MCF 10A (cell line): ENCODE data around the gene SLC39A6. TPM values are rescaled to one million over a fixed set of nuclear protein-coding genes. Genes with fewer than 3 reads are reported as not detected.

ENCODE experiments used
- Bru-seq: library from RNA; stranded (reverse); fragments of 400-500 nt; gene quantifications from one replicate; lab custom pipeline; 2021; lab: Mats Ljungman, UMichigan
- BruChase-seq, 2 experiments: library from RNA; stranded (reverse); fragments of 400-500 nt; gene quantifications; one replicate each; lab custom pipeline; 2021; lab: Mats Ljungman, UMichigan
- BruUV-seq: library from RNA; stranded (reverse); fragments of 400-500 nt; replicated peaks from 2 replicates; lab custom pipeline; 2021; lab: Mats Ljungman, UMichigan
- CTCF ChIA-PET: fragments of 300-600 bp; sonication (Branson Sonifier 250); formaldehyde crosslinking; extraction: SDS; loops from one replicate; lab custom pipeline; 2021; ENCODE audit warnings: antibody characterized with exemption, inconsistent platforms; lab: Yijun Ruan, JAX
- POLR2A ChIA-PET: fragments of 300-600, 350-650 bp; sonication (Branson Sonifier 250); formaldehyde crosslinking; extraction: SDS; loops from one replicate; lab custom pipeline; 2020; ENCODE audit warnings: antibody characterized with exemption, inconsistent platforms; lab: Yijun Ruan, JAX
- DNase-seq: peaks from one replicate; pipeline ENCODE4 v3.0.0-alpha.2; 2018; ENCODE audit not compliant: unreplicated experiment
- H3K27ac Mint-ChIP-seq: one replicate; pipeline ENCODE4 v1.8.0; 2022; ENCODE audit warnings: mild to moderate bottlenecking, low read depth, mixed read lengths; ENCODE audit not compliant: unreplicated experiment
- H3K27me3 Mint-ChIP-seq: one replicate; pipeline ENCODE4 v1.8.0; 2022; ENCODE audit warnings: mixed read lengths; ENCODE audit not compliant: insufficient read depth, unreplicated experiment
- H3K36me3 Mint-ChIP-seq: one replicate; pipeline ENCODE4 v1.8.0; 2022; ENCODE audit warnings: mild to moderate bottlenecking, moderate library complexity, mixed read lengths; ENCODE audit not compliant: insufficient read depth, unreplicated experiment
- H3K4me1 Mint-ChIP-seq: one replicate; pipeline ENCODE4 v1.8.0; 2022; ENCODE audit warnings: mixed read lengths; ENCODE audit not compliant: insufficient read depth, unreplicated experiment
- H3K4me3 Mint-ChIP-seq: one replicate; pipeline ENCODE4 v1.8.0; 2022; ENCODE audit warnings: mild to moderate bottlenecking, moderate library complexity, mixed read lengths; ENCODE audit not compliant: unreplicated experiment
- H3K9me3 Mint-ChIP-seq: one replicate; pipeline ENCODE4 v1.8.0; 2022; ENCODE audit warnings: mixed read lengths; ENCODE audit not compliant: unreplicated experiment
- CTCF ChIP-seq: fragments of 200-600 bp; IDR thresholded peaks from one replicate; pipeline ENCODE4 v1.8.0; 2022; ENCODE audit warnings: antibody characterized with exemption, mild to moderate bottlenecking; ENCODE audit not compliant: unreplicated experiment
- intact Hi-C: fragments of 100-400 bp; cut with micrococcal nuclease; formaldehyde crosslinking; loops from 2 replicates; pipeline ENCODE4 v1.14.1; 2022
- long read RNA-seq: library from polyadenylated mRNA; stranded (forward); transcript quantifications from one replicate; pipeline ENCODE4 v2.0.0, GENCODE V29; 2022
- total RNA-seq: library from RNA; stranded (reverse); gene quantifications from 2 replicates; pipeline ENCODE4 v1.2.3, GENCODE V29; 2022

Gene SLC39A6, protein sequence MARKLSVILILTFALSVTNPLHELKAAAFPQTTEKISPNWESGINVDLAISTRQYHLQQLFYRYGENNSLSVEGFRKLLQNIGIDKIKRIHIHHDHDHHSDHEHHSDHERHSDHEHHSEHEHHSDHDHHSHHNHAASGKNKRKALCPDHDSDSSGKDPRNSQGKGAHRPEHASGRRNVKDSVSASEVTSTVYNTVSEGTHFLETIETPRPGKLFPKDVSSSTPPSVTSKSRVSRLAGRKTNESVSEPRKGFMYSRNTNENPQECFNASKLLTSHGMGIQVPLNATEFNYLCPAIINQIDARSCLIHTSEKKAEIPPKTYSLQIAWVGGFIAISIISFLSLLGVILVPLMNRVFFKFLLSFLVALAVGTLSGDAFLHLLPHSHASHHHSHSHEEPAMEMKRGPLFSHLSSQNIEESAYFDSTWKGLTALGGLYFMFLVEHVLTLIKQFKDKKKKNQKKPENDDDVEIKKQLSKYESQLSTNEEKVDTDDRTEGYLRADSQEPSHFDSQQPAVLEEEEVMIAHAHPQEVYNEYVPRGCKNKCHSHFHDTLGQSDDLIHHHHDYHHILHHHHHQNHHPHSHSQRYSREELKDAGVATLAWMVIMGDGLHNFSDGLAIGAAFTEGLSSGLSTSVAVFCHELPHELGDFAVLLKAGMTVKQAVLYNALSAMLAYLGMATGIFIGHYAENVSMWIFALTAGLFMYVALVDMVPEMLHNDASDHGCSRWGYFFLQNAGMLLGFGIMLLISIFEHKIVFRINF
- total RNA-seq (49.7 and 53.5 TPM in 2 replicates), Bru-seq, nascent RNA (percentile 70 among the genes with signal in this experiment), BruChase-seq, experiment 1, labeled RNA remaining after a 6-hour chase (percentile 92 among the genes with signal in this experiment), BruChase-seq, experiment 2, labeled RNA remaining after a 2-hour chase (percentile 76 among the genes with signal in this experiment)
- long read RNA-seq, transcript SLC39A6-201 (10 exons, 3,543 nt) = major isoform, 164 of 214 reads
- long read RNA-seq, transcript SLC39A6-204 (10 exons, 3,003 nt) = minor isoform, 34 of 214 reads
- long read RNA-seq, partial matches to known transcripts = 8 of 214 reads
- long read RNA-seq, other reads (novel, unspliced or antisense) = 8 of 214 reads

DNA sequence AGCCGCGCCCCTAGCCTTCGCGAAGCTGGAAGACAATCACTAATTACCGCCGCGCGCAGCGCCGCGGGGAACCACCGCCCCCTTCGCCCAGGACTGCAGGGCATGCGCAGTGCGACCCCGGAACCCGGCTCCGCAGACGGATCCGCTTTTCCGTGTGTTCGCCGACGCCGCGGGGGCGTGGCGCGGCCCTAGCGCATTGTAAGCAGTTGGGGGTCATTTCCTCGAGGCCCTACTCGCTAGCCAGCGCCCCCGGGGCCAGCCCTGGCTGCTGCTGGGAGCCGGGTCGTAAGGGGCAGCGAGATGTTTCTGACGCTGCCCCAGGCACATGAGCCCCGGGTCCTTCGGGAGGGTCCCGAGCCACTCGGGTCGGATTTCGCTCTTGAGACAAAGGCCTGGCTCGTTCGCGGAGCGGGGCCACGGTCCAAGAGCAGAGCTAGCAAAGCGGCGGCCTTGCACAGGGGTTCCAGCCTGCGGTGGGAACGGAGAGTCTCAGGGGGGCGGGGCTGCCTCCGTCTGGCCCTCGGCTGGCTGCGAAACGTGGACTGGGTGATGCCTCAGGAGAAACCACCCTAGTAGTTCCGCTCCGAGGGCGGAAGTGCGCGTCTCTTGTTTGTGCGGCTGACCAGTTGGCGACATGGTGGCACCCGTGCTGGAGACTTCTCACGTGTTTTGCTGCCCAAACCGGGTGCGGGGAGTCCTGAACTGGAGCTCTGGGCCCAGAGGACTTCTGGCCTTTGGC, at the start of gene SLC39A6, which contains the start of gene ELP2:
SLC39A6 (minus strand) TSS at position 41 of the 739 bp plus-strand sequence. CDS start 2,333 bp downstream, outside the sequence.
ELP2 (plus strand) TSS at position 600 of the 739 bp plus-strand sequence; CDS start at position 635, 35 bp downstream.
- BruUV-seq = no TSS peak
- DNase-seq = peak; percentile 94
- Mint-ChIP-seq H3K4me1 (peaks cover 39% of the 10 kb centered on the region), H3K4me3 (peak within 1 kb of the TSS; percentile 96), H3K27me3 (no peaks in the 10 kb centered on the region), H3K27ac (peak within 1 kb of the TSS; percentile 97), H3K9me3 (no peaks in the 10 kb centered on the region), H3K36me3 (peaks cover 35% of the 10 kb centered on the region)
- ChIA-PET CTCF (interaction anchor here (0.7 to 1.8 kb wide), 4 partner anchors 111 to 1456 kb away, joined by 3 to 7 read pairs (median 4); no protein-coding TSS in a partner anchor), POLR2A (interaction anchor here (0.6 to 4.6 kb wide), 43 partner anchors 10 to 840 kb away, joined by 3 to 92 read pairs (median 4); partner anchors contain the start of genes INO80C, MOCOS, RMP24 and RPRD1A)
- no peak for TF ChIP-seq CTCF
- intact Hi-C loops = loop anchor here (1.0 to 2.0 kb wide), 3 partner anchors 57 to 155 kb away; partner anchors contain the start of gene MOCOS

GRCh38 chr18:36177913-36178312, 48.8 kb upstream of the SLC39A6 start:
- no TSS peak for BruUV-seq
- peak overlapping the region; percentile 63 for H3K27ac Mint-ChIP-seq
- intact Hi-C loops = no loop called here
- peaks cover 29% of the 10 kb centered on the region for H3K36me3 Mint-ChIP-seq
- H3K4me1 Mint-ChIP-seq = peaks cover 30% of the 10 kb centered on the region
- ChIA-PET POLR2A (interaction anchor here (0.6 to 7.7 kb wide), 4 partner anchors 10 to 159 kb away, joined by 3 to 50 read pairs (median 3); partner anchors contain the start of gene MOCOS), CTCF (interaction anchor here (1.4 kb wide), 1 partner anchor 10 kb away, joined by 3 read pairs; no protein-coding TSS in a partner anchor)
- H3K27me3 Mint-ChIP-seq = no peaks in the 10 kb centered on the region
- no peaks in the 10 kb centered on the region for H3K9me3 Mint-ChIP-seq
- DNase-seq = no peak
- TF ChIP-seq CTCF = no peak
- H3K4me3 Mint-ChIP-seq = no peak overlapping the region

- ChIA-PET POLR2A (interaction anchor here (2.0 to 7.7 kb wide), 3 partner anchors 11 to 48 kb away, joined by 6 to 50 read pairs (median 10); partner anchors contain the start of genes ELP2, MOCOS and SLC39A6), CTCF (interaction anchor here (1.5 kb wide), 1 partner anchor 420 kb away, joined by 4 read pairs; no protein-coding TSS in a partner anchor)
- H3K9me3 Mint-ChIP-seq = no peaks in the 10 kb centered on the region
- H3K4me1 Mint-ChIP-seq = peaks cover 30% of the 10 kb centered on the region
- H3K27ac Mint-ChIP-seq = peak overlapping the region; percentile 65
- H3K27me3 Mint-ChIP-seq = no peaks in the 10 kb centered on the region
- intact Hi-C loops = no loop called here
- no peak overlapping the region for H3K4me3 Mint-ChIP-seq
- H3K36me3 Mint-ChIP-seq = peaks cover 40% of the 10 kb centered on the region
- peak; percentile 95 for DNase-seq
- TF ChIP-seq CTCF = no peak
- BruUV-seq = no TSS peak
These were observed 47.6 kb upstream of the SLC39A6 start for GRCh38 chr18:36176711-36177110.
